K562 (cell line): ENCODE results near the gene PAX2. TPM values are rescaled to one million over a fixed set of nuclear protein-coding genes. Genes with fewer than 3 reads are reported as not detected.

Experiments used
- ATAC-seq: fragments of 200-7000 bp; cut with Tn5 transposase; 3 replicates; pipeline ENCODE4 v1.9.1; 2020; ENCODE audit warnings: moderate library complexity
- BruUV-seq: library from RNA; stranded (reverse); fragments of 400-500 nt; replicated peaks from 2 replicates; lab custom pipeline; 2021; lab: Mats Ljungman, UMichigan
- CTCF ChIA-PET: fragments of 300-600 bp; formaldehyde crosslinking; extraction: SDS; loops from one replicate; lab custom pipeline; 2021; ENCODE audit warnings: low intra/inter-chr PET ratio; lab: Yijun Ruan, JAX
- POLR2A ChIA-PET: fragments of 300-600, 350-650 bp; sonication (Branson Sonifier 250); formaldehyde crosslinking; extraction: SDS; loops from one replicate; lab custom pipeline; 2021; ENCODE audit warnings: antibody characterized with exemption, inconsistent platforms; lab: Yijun Ruan, JAX
- DNase-seq, 4 experiments: peaks; one replicate each; pipeline versions ENCODE4 v3.0.0 to v3.0.0-alpha.2; 2011 to 2018; ENCODE audit warnings: low spot score in 3 of 4, mixed read lengths in 3 of 4; ENCODE audit errors: extremely low read depth in 1 of 4
- FAIRE-seq: peaks from 2 replicates; lab custom pipeline; 2011; peaks lifted over from hg19 to GRCh38; lab: Jason Lieb, UNC
- H2AFZ ChIP-seq: 2 replicates; pipeline ENCODE4 v1.6.0; 2011; ENCODE audit warnings: low read depth, low read length, control low read depth, inconsistent platforms
- H3K27ac ChIP-seq: fragments of 200-600 bp; 3 replicates; pipeline ENCODE4 v1.8.0; 2011; ENCODE audit warnings: low read depth, mild to moderate bottlenecking, control low read depth, inconsistent platforms, low read length, moderate library complexity, mixed read lengths; ENCODE audit errors: extremely low read depth
- H3K27me3 ChIP-seq, 2 experiments: fragments of 300-600 bp in 1 of 2; 2 replicates in 1 of 2; 3 replicates in 1 of 2; pipeline versions ENCODE4 v1.6.0 to v1.8.0; 2011; ENCODE audit warnings: inconsistent platforms in 2 of 2, low read length in 2 of 2, mild to moderate bottlenecking in 1 of 2, mixed read lengths in 1 of 2, moderate library complexity in 1 of 2; ENCODE audit not compliant: control insufficient read depth in 2 of 2, insufficient read depth in 2 of 2
- H3K36me3 ChIP-seq: fragments of 300-600 bp; 3 replicates; pipeline ENCODE4 v1.8.0; 2011; ENCODE audit warnings: mild to moderate bottlenecking, low read length, inconsistent platforms; ENCODE audit not compliant: control insufficient read depth, insufficient read depth
- H3K4me1 ChIP-seq, 2 experiments: fragments of 200-600 bp in 1 of 2; replicated peaks in 1 of 2; 2 replicates in 1 of 2; 3 replicates in 1 of 2; pipeline versions ENCODE4 v1.5.1 to v1.8.0; 2011; ENCODE audit warnings: inconsistent platforms in 2 of 2, low read length in 2 of 2, mild to moderate bottlenecking in 1 of 2, mixed read lengths in 1 of 2, moderate library complexity in 1 of 2; ENCODE audit not compliant: control insufficient read depth in 2 of 2, insufficient read depth in 2 of 2
- H3K4me2 ChIP-seq: 2 replicates; pipeline ENCODE4 v1.6.1; 2011; ENCODE audit warnings: low read length, control low read depth, inconsistent platforms, mixed read lengths; ENCODE audit not compliant: insufficient read depth
- H3K4me3 ChIP-seq: fragments of 200-600 bp; sonication (generic), shearing (Covaris generic); 2 replicates; pipeline ENCODE4 v1.5.1; 2016; ENCODE audit warnings: control low read depth, inconsistent platforms
- H3K79me2 ChIP-seq: fragments of 200-600 bp; 3 replicates; pipeline ENCODE4 v1.8.0; 2011; ENCODE audit warnings: low read length, inconsistent platforms; ENCODE audit not compliant: control insufficient read depth, insufficient read depth
- H3K9ac ChIP-seq, 2 experiments: 2 replicates each; pipeline versions ENCODE4 v1.6.0 to v1.6.1; 2011; ENCODE audit warnings: low read depth in 2 of 2, low read length in 2 of 2, control low read depth in 1 of 2, inconsistent platforms in 1 of 2, mild to moderate bottlenecking in 1 of 2, mixed read lengths in 1 of 2; ENCODE audit not compliant: insufficient read depth in 1 of 2
- H3K9me1 ChIP-seq: one replicate; pipeline ENCODE4 v1.6.0; 2011; ENCODE audit warnings: inconsistent platforms, mild to moderate bottlenecking, low read length, moderate library complexity; ENCODE audit not compliant: control insufficient read depth, insufficient read depth
- H3K9me3 ChIP-seq: replicated peaks from 2 replicates; pipeline ENCODE4 v1.5.1; 2011; ENCODE audit warnings: low read depth, low read length, inconsistent platforms; ENCODE audit not compliant: control insufficient read depth, insufficient read depth
- H4K20me1 ChIP-seq: replicated peaks from 2 replicates; pipeline ENCODE4 v1.6.1; 2011; ENCODE audit warnings: low read length, inconsistent platforms, mixed read lengths; ENCODE audit not compliant: control insufficient read depth, insufficient read depth
- HDGF ChIP-seq: fragments of 450-650 bp; IDR thresholded peaks from 2 replicates; pipeline ENCODE4 v1.6.1; 2016
- NFE2L1 ChIP-seq: fragments of 450-650 bp; IDR thresholded peaks from 2 replicates; pipeline ENCODE4 v1.6.1; 2016; ENCODE audit warnings: missing genetic modification characterization, low read depth, mild to moderate bottlenecking, missing compliant biosample characterization, moderate library complexity, borderline replicate concordance
- SIN3B ChIP-seq: fragments of 450-650 bp; IDR thresholded peaks from 2 replicates; pipeline ENCODE4 v1.6.1; 2017; ENCODE audit warnings: low read depth, mild to moderate bottlenecking, moderate library complexity
- STAT5A ChIP-seq: IDR thresholded peaks from 2 replicates; pipeline ENCODE4 v1.6.1; 2012; ENCODE audit warnings: low read length, inconsistent platforms, borderline replicate concordance
- ZNF143 ChIP-seq: sonication (generic); formaldehyde crosslinking; IDR thresholded peaks from 2 replicates; pipeline ENCODE4 v1.9.0; 2022; ENCODE audit warnings: mild to moderate bottlenecking, missing genetic modification reagents
- ZNF655 ChIP-seq: fragments of 250-450 bp; sonication (Bioruptor Pico); IDR thresholded peaks from 2 replicates; pipeline ENCODE4 v1.5.0; 2021
- WGBS: fragments of 100-300 bp; shearing (Covaris generic); methylation state at CpG from one replicate; pipeline ENCODE4 v1.1.6; 2016; ENCODE audit warnings: low coverage, mixed read lengths; ENCODE audit not compliant: insufficient coverage; ENCODE audit errors: missing lambda C conversion rate; 5-methylcytosine and 5-hydroxymethylcytosine counted together
- in situ Hi-C: fragments of 300-500 bp; cut with MboI; formaldehyde crosslinking; loops from 4 replicates; pipeline ENCODE4 v1.15.0; 2018; ENCODE audit warnings: inconsistent platforms, mixed read lengths
- intact Hi-C: fragments of 100-400 bp; cut with micrococcal nuclease; formaldehyde crosslinking; loops from 2 replicates; pipeline ENCODE4 v1.14.2; 2022
- polyA plus RNA-seq, 8 experiments: library from polyadenylated mRNA; depleted of rRNA in 4 of 8; stranded (reverse) in 5 of 8; unstranded in 3 of 8; fragments of >200 nt; fragmentation: Nextera tagmentation in 2 of 8; fragmentation: Illumina TruSeq in 1 of 8; extraction: Ambion mirVana in 2 of 8; extraction: Trizol in 1 of 8; gene quantifications; 2 replicates each; pipeline versions ENCODE4 v1.2.1 to v1.2.3, GENCODE V29; 2011 to 2014; ENCODE audit warnings: inconsistent platforms in 1 of 8, missing spikeins in 1 of 8
- total RNA-seq, 7 experiments: library from RNA; depleted of rRNA in 6 of 7; stranded (reverse); fragments of >200 nt in 6 of 7; fragmentation: Illumina TruSeq in 2 of 7; extraction: Trizol in 2 of 7; gene quantifications; 2 replicates each; pipeline versions ENCODE4 v1.2.1 to v1.2.3, GENCODE V29; 2011 to 2021; ENCODE audit warnings: low replicate concordance in 1 of 7

The PAX2 gene
- total and polyA plus RNA-seq, 9 of the 15 experiments (the other 6 are each of a cell fraction or from before 2014, with no cell fraction given), result not detected

GRCh38 chr10:100755821-100756220, 10.4 kb downstream of the PAX2 start:
- H3K4me2 ChIP-seq, result no peak overlapping the region
- ChIA-PET POLR2A (no interaction called here), CTCF (interaction anchor here (0.6 kb wide), 1 partner anchor 194 kb away, joined by 4 read pairs; no protein-coding TSS in a partner anchor)
- H3K27ac ChIP-seq, result no peak overlapping the region
- H4K20me1 ChIP-seq, result no peaks in the 10 kb centered on the region; the same call in 1 of the 2 replicates
- FAIRE-seq, result no peak
- H3K9me1 ChIP-seq, result no peaks in the 10 kb centered on the region
- no peaks in the 10 kb centered on the region for H3K4me1 ChIP-seq
- H3K27me3 ChIP-seq, result peaks cover 15 to 42% of the 10 kb centered on the region in 2 experiments; a peak in 3 of 5 replicates
- 0% methylated on average over 1 of the region's 1 CpG for WGBS
- intact Hi-C loops, result no loop called here
- no peak overlapping the region for H2AFZ ChIP-seq
- no peak for TF ChIP-seq NFE2L1 (tag)
- TF ChIP-seq SIN3B, result no peak
- TF ChIP-seq HDGF, result no peak
- no peak for TF ChIP-seq ZNF143 (CRISPR knock-in tag)
- no peak for TF ChIP-seq STAT5A
- TF ChIP-seq ZNF655, result no peak
- H3K79me2 ChIP-seq, result no peaks in the 10 kb centered on the region
- H3K9me3 ChIP-seq, result no peaks in the 10 kb centered on the region
- no TSS peak for BruUV-seq
- H3K36me3 ChIP-seq, result no peaks in the 10 kb centered on the region
- H3K9ac ChIP-seq, result no peak overlapping the region
- H3K4me3 ChIP-seq, result no peak overlapping the region
- in situ Hi-C loops, result no loop called here
- DNase-seq, result no peak
- no peak for ATAC-seq
